Measurements from ENCODE around the gene MYH11.
A peak's percentile ranks its signal among the peaks of the same experiment; 100 is the strongest.

MYH11 gene

GRCh38 chr16:15891508-15891907, 34.7 kb upstream of the MYH11 start:
- H3K36me3 ChIP-seq = no peaks in the 10 kb centered on the region
- peaks cover 22 to 27% of the 10 kb centered on the region in 2 experiments for H3K4me1 ChIP-seq (ENCODE audit: control insufficient read depth in 1 of 2, insufficient read depth in 1 of 2, low read depth in 1 of 2, low read length in 1 of 2)
- H3K27me3 ChIP-seq = no peaks in the 10 kb centered on the region
- H3K4me3 ChIP-seq (ENCODE audit: low read depth in 1 of 2, low read length in 1 of 2) = no peak overlapping the region
- no peak for TF ChIP-seq CTCF (IDR thresholded peaks at IDR 0.05)
- no peak overlapping the region for H3K27ac ChIP-seq
- no peaks in the 10 kb centered on the region for H3K9me3 ChIP-seq

- Histone ChIP-seq H3K4me1 (ENCODE audit: control insufficient read depth in 1 of 2, insufficient read depth in 1 of 2, low read depth in 1 of 2, low read length in 1 of 2) (peaks cover 17 to 20% of the 10 kb centered on the region in 2 experiments), H3K36me3 (peaks cover 6% of the 10 kb centered on the region), H3K4me3 (ENCODE audit: low read depth in 1 of 2, low read length in 1 of 2) (peak within 1 kb of the TSS; percentile 78 to 88), H3K27me3 (no peaks in the 10 kb centered on the region), H3K9me3 (no peaks in the 10 kb centered on the region), H3K27ac (peak within 1 kb of the TSS; percentile 83)
- TF ChIP-seq CTCF (IDR thresholded peaks at IDR 0.05) = peak; percentile 72
Measured at GRCh38 chr16:15888072-15888976, 31.5 kb upstream of the MYH11 start, which contains the start of gene CEP20. Gene CEP20, minus strand, starts transcription at chr16:15888603. Its CDS starts 18 bp downstream, at chr16:15888585.

- Histone ChIP-seq H3K9me3 (no peaks in the 10 kb centered on the region), H3K27me3 (no peaks in the 10 kb centered on the region), H3K36me3 (peaks cover 9% of the 10 kb centered on the region), H3K27ac (no peak overlapping the region), H3K4me3 (ENCODE audit: low read depth in 1 of 2, low read length in 1 of 2) (peak overlapping the region; percentile 78 to 88), H3K4me1 (ENCODE audit: control insufficient read depth in 1 of 2, insufficient read depth in 1 of 2, low read depth in 1 of 2, low read length in 1 of 2) (peaks cover 17 to 20% of the 10 kb centered on the region in 2 experiments)
- no peak for TF ChIP-seq CTCF (IDR thresholded peaks at IDR 0.05)
Measured at GRCh38 chr16:15887283-15887682, 30.5 kb upstream of the MYH11 start.

GRCh38 chr16:15886078-15886477, 29.2 kb upstream of the MYH11 start:
- TF ChIP-seq CTCF (IDR thresholded peaks at IDR 0.05) = no peak
- Histone ChIP-seq H3K4me1 (ENCODE audit: control insufficient read depth in 1 of 2, insufficient read depth in 1 of 2, low read depth in 1 of 2, low read length in 1 of 2) (peaks cover 17 to 20% of the 10 kb centered on the region in 2 experiments), H3K36me3 (peaks cover 16% of the 10 kb centered on the region), H3K27me3 (no peaks in the 10 kb centered on the region), H3K9me3 (no peaks in the 10 kb centered on the region), H3K27ac (no peak overlapping the region), H3K4me3 (ENCODE audit: low read depth in 1 of 2, low read length in 1 of 2) (no peak overlapping the region)

- peaks cover 16% of the 10 kb centered on the region for H3K36me3 ChIP-seq
- TF ChIP-seq CTCF (IDR thresholded peaks at IDR 0.05) = no peak
Measured at GRCh38 chr16:15885560-15886001, 28.8 kb upstream of the MYH11 start.

More at GRCh38 chr16:15885560-15886001, 28.8 kb upstream of the MYH11 start:
- Histone ChIP-seq H3K4me1 (ENCODE audit: control insufficient read depth in 1 of 2, insufficient read depth in 1 of 2, low read depth in 1 of 2, low read length in 1 of 2) (peaks cover 17 to 20% of the 10 kb centered on the region in 2 experiments), H3K27me3 (no peaks in the 10 kb centered on the region), H3K27ac (no peak overlapping the region), H3K4me3 (ENCODE audit: low read depth in 1 of 2, low read length in 1 of 2) (no peak overlapping the region), H3K9me3 (no peaks in the 10 kb centered on the region)
